ENCODE measurements around the gene YARS1. TPM values are rescaled to one million over a fixed set of nuclear protein-coding genes. Genes with fewer than 3 reads are reported as not detected.
A peak's percentile ranks its signal among the peaks of the same experiment; 100 is the strongest.

The YARS1 gene
- total RNA-seq, 1 donor from 2014 or later, result 101 TPM

DNA sequence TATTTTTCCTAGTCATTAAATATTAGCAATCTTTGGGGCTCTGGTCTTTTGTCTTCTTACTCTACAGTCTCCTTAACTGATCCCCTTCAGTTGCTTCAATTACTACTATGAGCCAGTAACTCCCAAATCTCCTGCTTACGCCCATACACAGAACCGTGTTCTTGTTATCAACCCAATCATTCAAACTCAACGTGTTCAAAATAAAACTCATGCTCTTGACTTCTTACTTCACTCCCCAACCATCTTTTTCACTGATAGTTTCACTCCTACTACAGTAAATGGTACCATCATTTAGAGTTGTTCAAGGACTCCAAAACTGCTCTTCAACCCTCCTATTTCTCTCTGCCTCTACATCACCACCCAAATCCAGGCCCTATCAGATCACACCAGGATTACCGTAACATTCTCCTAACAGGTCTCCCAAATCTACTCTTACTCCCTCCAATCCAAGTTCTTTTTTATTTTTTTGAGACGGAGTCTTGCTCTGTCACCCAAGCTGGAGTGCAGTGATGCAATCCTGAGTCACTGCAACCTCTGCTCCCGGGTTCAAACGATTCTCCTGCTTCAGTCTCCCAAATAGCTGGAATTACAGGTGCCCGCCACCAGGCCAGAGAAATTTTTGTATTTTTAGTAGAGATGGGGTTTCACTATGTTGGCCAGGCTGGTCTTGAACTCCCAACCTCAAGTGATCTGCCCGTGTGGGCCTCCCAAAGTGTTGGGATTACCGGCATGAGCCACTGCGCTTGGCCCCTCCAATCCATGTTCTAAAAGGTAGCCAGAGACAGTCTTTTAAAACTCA is 3.0 kb downstream of the YARS1 start:
- H3K27ac Mint-ChIP-seq, result no peak overlapping the region
- no peaks in the 10 kb centered on the region for H3K9me3 Mint-ChIP-seq (ENCODE audit: low read depth)
- peaks cover 43% of the 10 kb centered on the region for H3K4me1 Mint-ChIP-seq (ENCODE audit: low read depth)
- DNase-seq (ENCODE audit: low spot score, unreplicated experiment), result no peak
- peaks cover 15% of the 10 kb centered on the region for H3K36me3 Mint-ChIP-seq (ENCODE audit: insufficient read depth)
- TF ChIP-seq, protein P1, sequence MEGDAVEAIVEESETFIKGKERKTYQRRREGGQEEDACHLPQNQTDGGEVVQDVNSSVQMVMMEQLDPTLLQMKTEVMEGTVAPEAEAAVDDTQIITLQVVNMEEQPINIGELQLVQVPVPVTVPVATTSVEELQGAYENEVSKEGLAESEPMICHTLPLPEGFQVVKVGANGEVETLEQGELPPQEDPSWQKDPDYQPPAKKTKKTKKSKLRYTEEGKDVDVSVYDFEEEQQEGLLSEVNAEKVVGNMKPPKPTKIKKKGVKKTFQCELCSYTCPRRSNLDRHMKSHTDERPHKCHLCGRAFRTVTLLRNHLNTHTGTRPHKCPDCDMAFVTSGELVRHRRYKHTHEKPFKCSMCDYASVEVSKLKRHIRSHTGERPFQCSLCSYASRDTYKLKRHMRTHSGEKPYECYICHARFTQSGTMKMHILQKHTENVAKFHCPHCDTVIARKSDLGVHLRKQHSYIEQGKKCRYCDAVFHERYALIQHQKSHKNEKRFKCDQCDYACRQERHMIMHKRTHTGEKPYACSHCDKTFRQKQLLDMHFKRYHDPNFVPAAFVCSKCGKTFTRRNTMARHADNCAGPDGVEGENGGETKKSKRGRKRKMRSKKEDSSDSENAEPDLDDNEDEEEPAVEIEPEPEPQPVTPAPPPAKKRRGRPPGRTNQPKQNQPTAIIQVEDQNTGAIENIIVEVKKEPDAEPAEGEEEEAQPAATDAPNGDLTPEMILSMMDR (IDR thresholded peaks at IDR 0.05; ENCODE audit: unreplicated experiment), result no peak
- no peaks in the 10 kb centered on the region for H3K27me3 Mint-ChIP-seq
- H3K4me3 Mint-ChIP-seq (ENCODE audit: low read depth), result peak overlapping the region; percentile 23

GRCh38 chr1:32811917-32812316 is 5.2 kb downstream of the YARS1 start:
- Mint-ChIP-seq H3K4me1 (ENCODE audit: low read depth) (peaks cover 40% of the 10 kb centered on the region), H3K27me3 (no peaks in the 10 kb centered on the region), H3K36me3 (ENCODE audit: insufficient read depth) (peaks cover 24% of the 10 kb centered on the region), H3K4me3 (ENCODE audit: low read depth) (no peak overlapping the region), H3K27ac (peak overlapping the region; percentile 69), H3K9me3 (ENCODE audit: low read depth) (no peaks in the 10 kb centered on the region)
- TF ChIP-seq, protein P1 (IDR thresholded peaks at IDR 0.05; ENCODE audit: unreplicated experiment), result no peak
- DNase-seq (ENCODE audit: low spot score, unreplicated experiment), result no peak

DNA sequence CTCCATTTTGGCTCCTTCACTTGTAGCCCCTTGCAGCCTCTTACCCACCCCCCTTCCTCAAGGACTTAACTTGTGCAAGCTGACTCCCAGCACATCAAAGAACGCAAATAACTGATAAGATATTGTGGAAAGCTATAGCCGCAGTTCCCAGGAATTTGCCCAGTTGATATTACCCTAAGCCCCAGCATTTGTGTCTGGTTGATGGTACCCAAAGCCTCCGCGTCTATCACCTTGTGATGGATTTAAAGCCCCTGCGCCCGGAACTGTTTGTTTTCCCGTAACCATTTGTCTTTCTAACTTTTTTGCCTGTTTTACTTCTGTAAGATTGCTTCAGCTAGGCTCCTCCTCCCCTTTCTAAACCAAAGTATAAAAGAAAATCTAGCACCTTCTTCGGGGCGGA is 5.9 kb downstream of the YARS1 start:
- TF ChIP-seq, protein P1 (IDR thresholded peaks at IDR 0.05; ENCODE audit: unreplicated experiment), result no peak
- no peak overlapping the region for H3K4me3 Mint-ChIP-seq (ENCODE audit: low read depth)
- no peak overlapping the region for H3K27ac Mint-ChIP-seq
- no peaks in the 10 kb centered on the region for H3K27me3 Mint-ChIP-seq
- no peak for DNase-seq (ENCODE audit: low spot score, unreplicated experiment)
- peaks cover 28% of the 10 kb centered on the region for H3K36me3 Mint-ChIP-seq (ENCODE audit: insufficient read depth)
- H3K4me1 Mint-ChIP-seq (ENCODE audit: low read depth), result peaks cover 35% of the 10 kb centered on the region
- no peaks in the 10 kb centered on the region for H3K9me3 Mint-ChIP-seq (ENCODE audit: low read depth)

DNA sequence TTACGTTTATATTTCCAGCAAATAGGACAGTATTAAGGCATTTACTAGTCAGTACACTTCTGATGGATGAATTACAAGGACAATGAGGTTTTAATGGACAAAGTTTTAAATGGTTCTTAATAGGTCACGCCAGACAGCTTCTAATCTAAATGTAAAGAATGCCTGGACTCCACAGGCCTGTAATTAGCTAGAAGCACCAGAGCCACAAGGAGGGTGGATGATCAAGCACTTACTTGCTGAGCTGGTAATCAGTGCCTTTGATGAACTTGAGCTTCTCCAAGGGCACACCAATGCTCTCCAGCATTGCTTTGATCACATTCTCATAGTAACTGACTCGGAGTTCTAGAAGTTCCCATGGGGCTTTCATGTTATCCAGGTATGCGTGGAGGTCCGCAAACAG is 6.8 kb downstream of the YARS1 start:
- H3K4me1 Mint-ChIP-seq (ENCODE audit: low read depth), result peaks cover 30% of the 10 kb centered on the region
- no peak overlapping the region for H3K4me3 Mint-ChIP-seq (ENCODE audit: low read depth)
- peaks cover 36% of the 10 kb centered on the region for H3K36me3 Mint-ChIP-seq (ENCODE audit: insufficient read depth)
- TF ChIP-seq, protein P1 (IDR thresholded peaks at IDR 0.05; ENCODE audit: unreplicated experiment), result no peak
- H3K27ac Mint-ChIP-seq, result no peak overlapping the region
- peaks cover 2% of the 10 kb centered on the region for H3K9me3 Mint-ChIP-seq (ENCODE audit: low read depth)
- DNase-seq (ENCODE audit: low spot score, unreplicated experiment), result no peak
- no peaks in the 10 kb centered on the region for H3K27me3 Mint-ChIP-seq

DNA sequence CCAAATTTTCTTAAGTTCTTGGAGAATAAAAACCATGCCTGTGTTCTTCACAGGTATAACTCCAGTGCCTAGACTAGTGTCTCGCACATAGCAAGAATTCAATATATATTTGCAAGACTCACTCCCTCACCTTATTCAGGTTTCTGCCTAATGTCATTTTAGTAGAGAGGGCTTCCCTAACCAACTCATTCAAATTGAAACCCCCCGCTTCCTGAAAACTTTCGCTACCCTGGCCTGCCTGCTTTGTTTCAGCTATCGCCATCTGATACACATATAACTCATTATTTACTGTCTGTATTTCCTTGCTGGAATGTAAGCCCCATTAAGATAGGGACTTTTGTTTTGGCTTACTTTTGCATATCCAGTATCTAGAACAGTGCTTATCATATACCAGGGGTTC is 8.6 kb downstream of the YARS1 start:
- TF ChIP-seq, protein P1 (IDR thresholded peaks at IDR 0.05; ENCODE audit: unreplicated experiment), result no peak
- Mint-ChIP-seq H3K4me3 (ENCODE audit: low read depth) (no peak overlapping the region), H3K36me3 (ENCODE audit: insufficient read depth) (peaks cover 36% of the 10 kb centered on the region), H3K27me3 (no peaks in the 10 kb centered on the region), H3K27ac (peak overlapping the region; percentile 35), H3K9me3 (ENCODE audit: low read depth) (peaks cover 2% of the 10 kb centered on the region), H3K4me1 (ENCODE audit: low read depth) (peaks cover 24% of the 10 kb centered on the region)
- no peak for DNase-seq (ENCODE audit: low spot score, unreplicated experiment)

All from progenitor cell of endocrine pancreas (in vitro differentiated cells).